Heart left ventricle (tissue), 13 donors: ENCODE results near the gene TFEB.

Source experiments
- POLR2A ChIP-seq, 2 donors: fragments of 450-650 bp; IDR thresholded peaks; one replicate each; pipeline ENCODE4 v1.6.1; 2017; ENCODE audit warnings: antibody characterized with exemption in 2 of 2, mild to moderate bottlenecking in 2 of 2, moderate library complexity in 2 of 2
- TF ChIP-seq, protein P1 (sequence below), 12 donors: fragments of 200-600 bp; sonication (generic) in 4 of 12; IDR thresholded peaks; one replicate each; pipeline versions ENCODE4 v1.5.0 to v1.8.0; 2018 to 2022; ENCODE audit warnings: antibody characterized with exemption in 12 of 12, mild to moderate bottlenecking in 5 of 12
- donor health status: ischemic (EF 13 %, LVEDD 7.1; RV severe dilation, severe dysfunction).
- donor health status: DM: no; HTN: yes; CAD: no.
- donor health status: DM: no; HTN: no; CAD: no.
- donor health status: ischemic (EF 25% LVEDD 6.9; RV normal size, moderate dysfunction).
- donor health status: ischemic (EF 25% LVEDD 5.7; RV mildly dilated, moderate dysfunction).
- donor health status: ischemic (EF 35%, LVEDD 5.7; RV mildly dilated, moderate dysfunction).
- donor health status: nonischemic (EF 11% LVEDD 7.7; RV severe dilation, severe dysfunction).
- donor health status: DM: yes; HTN: yes; CAD: no.
- donor health status: PGD.
- donor health status: ischemic (EF 29% LVEDD 5.4; RV normal size, mild dysfunction).
- donor health status: nonischemic (EF 23%, LVEDD 6.1; RV moderate dilation, normal function).

- TF ChIP-seq, protein P1, sequence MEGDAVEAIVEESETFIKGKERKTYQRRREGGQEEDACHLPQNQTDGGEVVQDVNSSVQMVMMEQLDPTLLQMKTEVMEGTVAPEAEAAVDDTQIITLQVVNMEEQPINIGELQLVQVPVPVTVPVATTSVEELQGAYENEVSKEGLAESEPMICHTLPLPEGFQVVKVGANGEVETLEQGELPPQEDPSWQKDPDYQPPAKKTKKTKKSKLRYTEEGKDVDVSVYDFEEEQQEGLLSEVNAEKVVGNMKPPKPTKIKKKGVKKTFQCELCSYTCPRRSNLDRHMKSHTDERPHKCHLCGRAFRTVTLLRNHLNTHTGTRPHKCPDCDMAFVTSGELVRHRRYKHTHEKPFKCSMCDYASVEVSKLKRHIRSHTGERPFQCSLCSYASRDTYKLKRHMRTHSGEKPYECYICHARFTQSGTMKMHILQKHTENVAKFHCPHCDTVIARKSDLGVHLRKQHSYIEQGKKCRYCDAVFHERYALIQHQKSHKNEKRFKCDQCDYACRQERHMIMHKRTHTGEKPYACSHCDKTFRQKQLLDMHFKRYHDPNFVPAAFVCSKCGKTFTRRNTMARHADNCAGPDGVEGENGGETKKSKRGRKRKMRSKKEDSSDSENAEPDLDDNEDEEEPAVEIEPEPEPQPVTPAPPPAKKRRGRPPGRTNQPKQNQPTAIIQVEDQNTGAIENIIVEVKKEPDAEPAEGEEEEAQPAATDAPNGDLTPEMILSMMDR (IDR thresholded peaks at IDR 0.05): no peak
- TF ChIP-seq POLR2A (IDR thresholded peaks at IDR 0.05): no peak
These were observed 64.0 kb downstream of the TFEB start for GRCh38 chr6:41671376-41671775.
